Endothelial cell of umbilical vein (primary cell): ENCODE measurements around the gene GATAD1. TPM values are rescaled to one million over a fixed set of nuclear protein-coding genes. Genes with fewer than 3 reads are reported as not detected.

Experiments
- BruUV-seq: library from RNA; stranded (reverse); fragments of 400-500 nt; replicated peaks from 2 replicates; lab custom pipeline; 2021; lab: Mats Ljungman, UMichigan
- CTCF ChIA-PET: fragments of 300-600, 350-600 bp; sonication (Branson Sonifier 250); formaldehyde crosslinking; loops from one replicate; lab custom pipeline; 2021; ENCODE audit warnings: antibody characterized with exemption, inconsistent platforms; lab: Charles Lee
- POLR2A ChIA-PET: fragments of 300-600, 350-600 bp; sonication (Branson Sonifier 250); formaldehyde crosslinking; loops from one replicate; lab custom pipeline; 2021; ENCODE audit warnings: antibody characterized with exemption, inconsistent platforms; lab: Charles Lee
- DNase-seq: peaks from one replicate; pipeline ENCODE4 v3.0.0-alpha.2; 2011; ENCODE audit warnings: low read depth, low spot score
- FAIRE-seq: peaks from 2 replicates; lab custom pipeline; 2011; peaks lifted over from hg19 to GRCh38; lab: Jason Lieb, UNC
- H2AFZ ChIP-seq: 2 replicates; pipeline ENCODE4 v1.6.0; 2012; ENCODE audit warnings: low read depth, low read length, control low read depth, inconsistent platforms
- H3K27ac ChIP-seq: 2 replicates; pipeline ENCODE4 v1.5.1; 2011; ENCODE audit warnings: low read depth, mild to moderate bottlenecking, control low read depth, low read length, moderate library complexity; ENCODE audit not compliant: insufficient read depth
- H3K27me3 ChIP-seq, 2 experiments: 2 replicates each; pipeline versions ENCODE4 v1.6.0 to v1.6.1; 2011; ENCODE audit warnings: low read length in 2 of 2, mixed read lengths in 1 of 2; ENCODE audit not compliant: control insufficient read depth in 2 of 2, insufficient read depth in 2 of 2
- H3K36me3 ChIP-seq, 2 experiments: 2 replicates in 1 of 2; 3 replicates in 1 of 2; pipeline ENCODE4 v1.5.1; 2011; ENCODE audit warnings: low read length in 2 of 2, mild to moderate bottlenecking in 1 of 2, moderate library complexity in 1 of 2; ENCODE audit not compliant: control insufficient read depth in 2 of 2, insufficient read depth in 2 of 2; ENCODE audit errors: extremely low read depth in 1 of 2
- H3K4me1 ChIP-seq: 3 replicates; pipeline ENCODE4 v1.5.1; 2011; ENCODE audit warnings: mild to moderate bottlenecking, low read length; ENCODE audit not compliant: control insufficient read depth, insufficient read depth; ENCODE audit errors: extremely low read depth
- H3K4me2 ChIP-seq: 2 replicates; pipeline ENCODE4 v1.6.1; 2011; ENCODE audit warnings: low read length, control low read depth, mixed read lengths; ENCODE audit not compliant: insufficient read depth
- H3K4me3 ChIP-seq, 3 experiments: fragments of 200-600 bp in 1 of 3; sonication (generic), shearing (Covaris generic) in 1 of 3; replicated peaks in 1 of 3; 2 replicates each; pipeline ENCODE4 v1.5.1; 2011 to 2016; ENCODE audit warnings: control low read depth in 3 of 3, low read length in 3 of 3, mild to moderate bottlenecking in 2 of 3, inconsistent platforms in 1 of 3, low read depth in 1 of 3, moderate library complexity in 1 of 3; ENCODE audit not compliant: insufficient read depth in 1 of 3
- H3K79me2 ChIP-seq: 2 replicates; pipeline ENCODE4 v1.6.0; 2012; ENCODE audit warnings: low read length, inconsistent platforms; ENCODE audit not compliant: control insufficient read depth, insufficient read depth
- H3K9ac ChIP-seq: replicated peaks from 2 replicates; pipeline ENCODE3; 2011; ENCODE audit warnings: low read length, control low read depth; ENCODE audit not compliant: insufficient read depth; ENCODE audit errors: extremely low read depth
- H3K9me1 ChIP-seq: replicated peaks from 3 replicates; pipeline ENCODE4 v1.6.0; 2011; ENCODE audit warnings: mild to moderate bottlenecking, low read length; ENCODE audit not compliant: control insufficient read depth, insufficient read depth; ENCODE audit errors: extremely low read depth
- H3K9me3 ChIP-seq: replicated peaks from 2 replicates; pipeline ENCODE4 v1.5.1; 2012; ENCODE audit warnings: low read length, inconsistent platforms; ENCODE audit not compliant: control insufficient read depth, insufficient read depth
- H4K20me1 ChIP-seq: replicated peaks from 2 replicates; pipeline ENCODE3; 2011; ENCODE audit warnings: mild to moderate bottlenecking, low read length; ENCODE audit not compliant: control insufficient read depth, insufficient read depth; ENCODE audit errors: extremely low read depth
- CTCF ChIP-seq, 2 donors: IDR thresholded peaks; 1 replicate in 1 of 2; 2 replicates in 1 of 2; pipeline ENCODE4 v1.5.1; 2011; ENCODE audit warnings: low read length in 2 of 2, mild to moderate bottlenecking in 2 of 2, moderate library complexity in 2 of 2, control low read depth in 1 of 2, inconsistent platforms in 1 of 2, low read depth in 1 of 2; ENCODE audit not compliant: insufficient read depth in 1 of 2; ENCODE audit errors: extremely low read depth in 1 of 2
- EZH2 ChIP-seq: IDR thresholded peaks from 2 replicates; pipeline ENCODE4 v1.6.1; 2012; ENCODE audit warnings: borderline replicate concordance, low read depth, mild to moderate bottlenecking, moderate library complexity, low read length, inconsistent platforms; ENCODE audit not compliant: severe bottlenecking
- FOS ChIP-seq: IDR thresholded peaks from 2 replicates; pipeline ENCODE4 v1.6.1; 2011; ENCODE audit warnings: mild to moderate bottlenecking, low read length, moderate library complexity, borderline replicate concordance; ENCODE audit not compliant: insufficient read depth
- GATA2 ChIP-seq: IDR thresholded peaks from 2 replicates; pipeline ENCODE4 v1.7.0; 2011; ENCODE audit warnings: low read depth, mild to moderate bottlenecking, moderate library complexity, mixed read lengths, low read length; ENCODE audit not compliant: insufficient read length, insufficient read depth
- JUN ChIP-seq: IDR thresholded peaks from 2 replicates; pipeline ENCODE4 v1.6.1; 2011; ENCODE audit warnings: borderline replicate concordance, low read depth; ENCODE audit not compliant: insufficient read length, insufficient read depth
- MAX ChIP-seq: IDR thresholded peaks from 2 replicates; pipeline ENCODE4 v1.6.1; 2011; ENCODE audit not compliant: insufficient read depth, insufficient read length
- MYC ChIP-seq: IDR thresholded peaks from one replicate; pipeline ENCODE4 v1.6.1; 2011; ENCODE audit warnings: mild to moderate bottlenecking, low read depth, low read length
- POLR2A ChIP-seq: IDR thresholded peaks from 2 replicates; pipeline ENCODE4 v1.6.1; 2012; ENCODE audit warnings: low read depth, mild to moderate bottlenecking, control low read depth, low read length
- POLR2AphosphoS5 ChIP-seq: IDR thresholded peaks from 2 replicates; pipeline ENCODE4 v1.6.1; 2012; ENCODE audit warnings: low read depth, mild to moderate bottlenecking, control low read depth, low read length, moderate library complexity; ENCODE audit not compliant: insufficient read depth
- dilution Hi-C: fragments of 300-500 bp; cut with MboI; formaldehyde crosslinking; loops from one replicate; pipeline ENCODE4 v1.15.0; 2019; ENCODE audit warnings: low sequenced_read_pairs; ENCODE audit not compliant: extremely low pct_ligation_motif_present
- intact Hi-C: fragments of 100-400 bp; cut with micrococcal nuclease; formaldehyde crosslinking; loops from one replicate; pipeline ENCODE4 v1.10.0; 2022
- polyA plus RNA-seq, 4 experiments: library from polyadenylated mRNA; depleted of rRNA in 3 of 4; stranded (reverse) in 3 of 4; unstranded in 1 of 4; fragments of >200 nt; gene quantifications; 2 replicates each; pipeline versions ENCODE4 v1.2.1 to v1.2.3, GENCODE V29; 2011 to 2012; ENCODE audit warnings: missing spikeins in 1 of 4
- total RNA-seq: library from RNA; stranded (reverse); gene quantifications from 2 replicates; pipeline ENCODE4 v1.2.3, GENCODE V29; 2021

The GATAD1 gene
- total and polyA plus RNA-seq, 2 donors (not counting 3 experiments of a cell fraction or from before 2014, with no cell fraction given), result 13.7 to 28.9 TPM

GRCh38 chr7:92503767-92504166, 56.5 kb downstream of the GATAD1 start:
- H3K4me2 ChIP-seq, result no peak overlapping the region
- no peaks in the 10 kb centered on the region for H3K79me2 ChIP-seq
- ChIA-PET POLR2A (no interaction called here), CTCF (no interaction called here)
- dilution Hi-C loops, result no loop called here
- H3K36me3 ChIP-seq, result peaks cover 0 to 2% of the 10 kb centered on the region in 2 experiments
- H3K9me1 ChIP-seq, result no peaks in the 10 kb centered on the region
- H3K27ac ChIP-seq, result no peak overlapping the region
- DNase-seq (no peak), FAIRE-seq (no peak)
- no peak overlapping the region for H3K9ac ChIP-seq
- no peaks in the 10 kb centered on the region for H3K9me3 ChIP-seq
- H2AFZ ChIP-seq, result no peak overlapping the region
- H3K4me1 ChIP-seq, result no peaks in the 10 kb centered on the region
- H4K20me1 ChIP-seq, result no peaks in the 10 kb centered on the region
- TF ChIP-seq FOS (no peak), POLR2AphosphoS5 (no peak), MAX (no peak), CTCF (IDR thresholded peaks at IDR 0.05; ENCODE audit: extremely low read depth in 1 of 2, insufficient read depth in 1 of 2, low read depth in 1 of 2, low read length in 2 of 2) (no peak), MYC (no peak), EZH2 (no peak), POLR2A (no peak), GATA2 (no peak), JUN (no peak)
- H3K4me3 ChIP-seq, result no peak overlapping the region
- no peaks in the 10 kb centered on the region for H3K27me3 ChIP-seq
- intact Hi-C loops, result no loop called here
- no TSS peak for BruUV-seq
